Activated naive CD4-positive, alpha-beta T cell treated with anti-CD3 and anti-CD28 coated beads, Interleukin-2, amount 50 U/mL, for 24 hours (primary cell): ENCODE data around the gene CD96.
"Not testable (repeated sequence)": the region's sequence is repeated elsewhere in the genome, so short reads cannot be mapped to it uniquely, and the experiment has no call there.

Experiments used
- H3K27ac Mint-ChIP-seq: one replicate; pipeline ENCODE4 v1.8.0; 2021; ENCODE audit warnings: mild to moderate bottlenecking, mixed read lengths
- H3K27me3 Mint-ChIP-seq: one replicate; pipeline ENCODE4 v1.8.0; 2021; ENCODE audit warnings: mixed read lengths
- H3K36me3 Mint-ChIP-seq: one replicate; pipeline ENCODE4 v1.8.0; 2021; ENCODE audit warnings: mixed read lengths
- H3K4me1 Mint-ChIP-seq: one replicate; pipeline ENCODE4 v1.8.0; 2021; ENCODE audit warnings: mixed read lengths
- H3K4me3 Mint-ChIP-seq: one replicate; pipeline ENCODE4 v1.8.0; 2021; ENCODE audit warnings: mild to moderate bottlenecking, mixed read lengths
- H3K9me3 Mint-ChIP-seq: one replicate; pipeline ENCODE4 v1.8.0; 2021; ENCODE audit warnings: mixed read lengths

Gene CD96

GRCh38 chr3:111541391-111541790, 606 bp upstream of the CD96 start:
- H3K27ac Mint-ChIP-seq, result peak overlapping the region; percentile 99
- H3K4me1 Mint-ChIP-seq, result peaks cover 59% of the 10 kb centered on the region
- H3K27me3 Mint-ChIP-seq, result no peaks in the 10 kb centered on the region
- H3K9me3 Mint-ChIP-seq, result no peaks in the 10 kb centered on the region
- H3K4me3 Mint-ChIP-seq, result peak overlapping the region; percentile 94
- H3K36me3 Mint-ChIP-seq, result peaks cover 9% of the 10 kb centered on the region

GRCh38 chr3:111542611-111543300, 759 bp downstream of the CD96 start:
- H3K36me3 Mint-ChIP-seq, result peaks cover 12% of the 10 kb centered on the region
- H3K4me3 Mint-ChIP-seq, result peak overlapping the region; percentile 94
- peaks cover 50% of the 10 kb centered on the region for H3K4me1 Mint-ChIP-seq
- no peaks in the 10 kb centered on the region for H3K27me3 Mint-ChIP-seq
- H3K9me3 Mint-ChIP-seq, result no peaks in the 10 kb centered on the region
- H3K27ac Mint-ChIP-seq, result peak overlapping the region; percentile 99

GRCh38 chr3:111545349-111545748, 3.4 kb downstream of the CD96 start:
- Mint-ChIP-seq H3K27ac (peak overlapping the region; percentile 97), H3K4me3 (peak overlapping the region; percentile 94), H3K27me3 (no peaks in the 10 kb centered on the region), H3K4me1 (peaks cover 28% of the 10 kb centered on the region), H3K36me3 (peaks cover 12% of the 10 kb centered on the region), H3K9me3 (no peaks in the 10 kb centered on the region)

- Mint-ChIP-seq H3K4me3 (no peak overlapping the region), H3K27me3 (no peaks in the 10 kb centered on the region), H3K27ac (no peak overlapping the region), H3K36me3 (peaks cover 16% of the 10 kb centered on the region), H3K4me1 (peaks cover 6% of the 10 kb centered on the region), H3K9me3 (no peaks in the 10 kb centered on the region)
These were observed 5.6 kb downstream of the CD96 start for GRCh38 chr3:111547631-111548030.

DNA sequence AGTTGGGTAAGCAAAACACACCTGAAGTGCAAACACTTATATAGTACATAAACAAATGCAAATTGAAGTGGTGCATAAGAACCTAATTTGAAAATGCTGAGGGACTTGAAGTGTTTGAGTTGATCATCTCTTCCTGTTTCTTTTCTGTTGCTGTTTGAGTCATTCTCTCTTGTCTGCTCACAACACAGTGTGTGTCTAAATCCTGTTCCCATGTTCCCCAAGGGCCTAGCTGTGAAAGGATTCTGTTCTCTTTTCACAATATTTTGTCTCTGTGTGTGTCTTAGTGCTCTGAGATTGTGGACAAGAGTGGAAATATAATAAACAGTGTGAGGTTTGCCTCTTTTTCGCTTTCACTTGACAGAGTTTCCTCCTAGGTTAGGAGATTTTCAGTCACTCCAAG, 6.1 kb downstream of the CD96 start:
- Mint-ChIP-seq H3K27ac (no peak overlapping the region), H3K9me3 (no peaks in the 10 kb centered on the region), H3K4me3 (no peak overlapping the region), H3K36me3 (peaks cover 16% of the 10 kb centered on the region), H3K27me3 (no peaks in the 10 kb centered on the region), H3K4me1 (peaks cover 4% of the 10 kb centered on the region)

DNA sequence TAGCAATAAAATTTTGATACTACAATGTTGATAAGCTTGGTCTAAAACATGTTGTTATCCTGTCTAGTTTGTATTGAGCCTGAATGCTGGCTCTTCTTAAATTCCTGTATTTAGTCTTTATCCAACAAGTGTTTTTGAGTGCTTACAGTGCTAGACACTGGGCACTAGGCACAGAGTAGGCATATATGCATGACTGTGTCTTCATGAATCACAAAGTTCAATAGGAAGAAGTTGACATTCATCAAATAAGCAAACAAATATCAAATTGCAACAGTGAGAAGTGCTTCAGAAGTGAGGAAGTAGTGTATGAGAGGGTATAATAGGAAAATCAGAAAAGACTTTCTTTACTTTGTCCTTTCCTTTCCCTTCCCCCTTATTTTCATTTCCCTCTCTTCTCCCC, 6.8 kb downstream of the CD96 start:
- no peaks in the 10 kb centered on the region for H3K27me3 Mint-ChIP-seq
- no peaks in the 10 kb centered on the region for H3K9me3 Mint-ChIP-seq
- H3K27ac Mint-ChIP-seq, result no peak overlapping the region
- H3K4me3 Mint-ChIP-seq, result no peak overlapping the region
- peaks cover 16% of the 10 kb centered on the region for H3K36me3 Mint-ChIP-seq
- H3K4me1 Mint-ChIP-seq, result peaks cover 8% of the 10 kb centered on the region

DNA sequence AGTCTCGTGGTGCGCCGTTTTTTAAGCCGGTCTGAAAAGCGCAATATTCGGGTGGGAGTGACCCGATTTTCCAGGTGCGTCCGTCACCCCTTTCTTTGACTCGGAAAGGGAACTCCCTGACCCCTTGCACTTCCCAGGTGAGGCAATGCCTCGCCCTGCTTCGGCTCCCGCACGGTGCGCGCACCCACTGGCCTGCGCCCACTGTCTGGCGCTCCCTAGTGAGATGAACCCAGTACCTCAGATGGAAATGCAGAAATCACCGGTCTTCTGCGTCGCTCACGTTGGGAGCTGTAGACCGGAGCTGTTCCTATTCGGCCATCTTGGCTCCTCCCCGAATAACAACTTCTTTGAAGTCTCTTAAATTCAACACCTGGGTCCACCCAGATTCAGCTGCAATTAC, 19.9 kb downstream of the CD96 start:
- peaks cover 49% of the 10 kb centered on the region for H3K4me1 Mint-ChIP-seq
- H3K9me3 Mint-ChIP-seq, H3K36me3 Mint-ChIP-seq, H3K27ac Mint-ChIP-seq, H3K27me3 Mint-ChIP-seq, H3K4me3 Mint-ChIP-seq: not testable (repeated sequence)

- Mint-ChIP-seq H3K4me1 (peaks cover 89% of the 10 kb centered on the region), H3K27ac (peak overlapping the region; percentile 59), H3K36me3 (peaks cover 21% of the 10 kb centered on the region), H3K4me3 (no peak overlapping the region), H3K27me3 (no peaks in the 10 kb centered on the region), H3K9me3 (no peaks in the 10 kb centered on the region)
These were observed 24.8 kb downstream of the CD96 start for GRCh38 chr3:111566844-111567243.

DNA sequence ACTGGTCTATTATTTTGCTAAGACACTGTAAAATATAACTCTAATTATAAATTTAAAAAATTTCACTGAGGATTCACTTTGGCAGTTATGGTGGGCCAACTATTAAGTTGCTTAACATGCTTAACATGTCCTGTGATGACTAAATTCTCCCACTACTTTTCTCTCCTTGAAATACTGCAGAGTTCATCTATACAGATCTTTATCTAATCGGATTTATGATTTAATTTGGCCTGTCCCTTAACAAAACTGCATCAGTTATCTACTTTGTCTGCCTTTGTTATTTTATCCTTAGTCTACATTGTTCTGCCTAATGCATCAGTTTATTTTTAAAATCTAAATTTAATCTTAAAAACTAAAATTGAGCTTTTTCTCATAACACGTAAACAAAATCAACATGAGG, 26.4 kb downstream of the CD96 start:
- no peak overlapping the region for H3K27ac Mint-ChIP-seq
- H3K4me3 Mint-ChIP-seq, result no peak overlapping the region
- H3K4me1 Mint-ChIP-seq, result peaks cover 89% of the 10 kb centered on the region
- H3K36me3 Mint-ChIP-seq, result peaks cover 24% of the 10 kb centered on the region
- no peaks in the 10 kb centered on the region for H3K9me3 Mint-ChIP-seq
- no peaks in the 10 kb centered on the region for H3K27me3 Mint-ChIP-seq

DNA sequence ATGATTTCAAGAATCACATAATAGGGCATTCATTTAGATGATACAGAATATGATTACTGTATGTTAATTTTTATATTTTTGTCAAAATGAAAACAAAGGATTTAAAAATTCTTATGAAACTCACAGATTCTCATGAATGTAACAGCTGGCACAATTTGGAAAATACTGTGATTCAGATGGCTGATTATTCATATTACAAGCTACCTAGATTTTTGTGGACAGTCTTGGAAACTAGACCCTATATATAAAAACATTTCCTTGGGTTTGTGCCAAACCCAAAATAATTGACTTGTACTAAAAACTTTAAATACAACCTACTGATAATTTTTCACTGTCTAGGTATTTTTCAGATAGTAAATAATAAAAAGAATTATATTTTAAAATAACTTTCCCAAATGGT, 26.9 kb downstream of the CD96 start:
- Mint-ChIP-seq H3K4me1 (peaks cover 88% of the 10 kb centered on the region), H3K4me3 (no peak overlapping the region)

GRCh38 chr3:111570404-111571030, 28.5 kb downstream of the CD96 start:
- no peak overlapping the region for H3K4me3 Mint-ChIP-seq
- no peaks in the 10 kb centered on the region for H3K9me3 Mint-ChIP-seq
- no peak overlapping the region for H3K27ac Mint-ChIP-seq
- H3K36me3 Mint-ChIP-seq, result peaks cover 29% of the 10 kb centered on the region
- H3K27me3 Mint-ChIP-seq, result no peaks in the 10 kb centered on the region
- peaks cover 73% of the 10 kb centered on the region for H3K4me1 Mint-ChIP-seq

More for the DNA sequence above, 26.9 kb downstream of the CD96 start:
- no peak overlapping the region for H3K27ac Mint-ChIP-seq
- H3K9me3 Mint-ChIP-seq, result no peaks in the 10 kb centered on the region
- no peaks in the 10 kb centered on the region for H3K27me3 Mint-ChIP-seq
- peaks cover 27% of the 10 kb centered on the region for H3K36me3 Mint-ChIP-seq

GRCh38 chr3:111571282-111571681, 29.3 kb downstream of the CD96 start:
- Mint-ChIP-seq H3K4me1 (peaks cover 75% of the 10 kb centered on the region), H3K27me3 (no peaks in the 10 kb centered on the region), H3K27ac (peak overlapping the region; percentile 84), H3K4me3 (peak overlapping the region; percentile 24), H3K9me3 (no peaks in the 10 kb centered on the region), H3K36me3 (peaks cover 31% of the 10 kb centered on the region)

DNA sequence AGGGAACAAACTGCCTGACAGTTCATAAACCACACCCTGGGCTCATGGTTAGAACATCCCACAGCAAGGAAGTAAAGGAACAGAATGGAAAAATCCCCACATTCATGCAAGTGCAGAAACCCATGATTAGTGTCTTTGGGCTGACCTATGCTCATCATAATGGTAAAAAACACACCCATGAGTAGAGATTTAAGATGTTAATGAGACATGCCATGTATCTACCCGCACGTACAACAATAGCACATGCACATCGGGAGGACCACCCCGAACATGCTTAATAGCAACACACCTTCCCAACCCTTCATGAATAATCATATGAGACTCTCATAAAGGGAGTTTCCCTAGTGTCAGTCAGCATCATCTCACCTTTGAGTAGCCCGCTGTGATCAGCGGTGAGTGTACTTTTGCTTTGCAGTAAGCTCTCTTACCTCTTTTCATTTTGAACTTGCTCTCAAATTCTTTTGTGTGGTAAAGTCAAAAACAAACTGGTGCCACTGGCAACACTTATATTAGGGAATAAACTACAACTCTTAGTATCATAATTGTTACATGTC, 30.0 kb downstream of the CD96 start:
- Mint-ChIP-seq H3K9me3 (no peaks in the 10 kb centered on the region), H3K27ac (peak overlapping the region; percentile 84), H3K4me3 (peak overlapping the region; percentile 37), H3K27me3 (no peaks in the 10 kb centered on the region), H3K4me1 (peaks cover 75% of the 10 kb centered on the region), H3K36me3 (peaks cover 31% of the 10 kb centered on the region)

GRCh38 chr3:111577113-111577512, 35.1 kb downstream of the CD96 start:
- Mint-ChIP-seq H3K9me3 (no peaks in the 10 kb centered on the region), H3K4me3 (no peak overlapping the region), H3K4me1 (peaks cover 80% of the 10 kb centered on the region), H3K36me3 (peaks cover 28% of the 10 kb centered on the region), H3K27ac (peak overlapping the region; percentile 73), H3K27me3 (no peaks in the 10 kb centered on the region)

DNA sequence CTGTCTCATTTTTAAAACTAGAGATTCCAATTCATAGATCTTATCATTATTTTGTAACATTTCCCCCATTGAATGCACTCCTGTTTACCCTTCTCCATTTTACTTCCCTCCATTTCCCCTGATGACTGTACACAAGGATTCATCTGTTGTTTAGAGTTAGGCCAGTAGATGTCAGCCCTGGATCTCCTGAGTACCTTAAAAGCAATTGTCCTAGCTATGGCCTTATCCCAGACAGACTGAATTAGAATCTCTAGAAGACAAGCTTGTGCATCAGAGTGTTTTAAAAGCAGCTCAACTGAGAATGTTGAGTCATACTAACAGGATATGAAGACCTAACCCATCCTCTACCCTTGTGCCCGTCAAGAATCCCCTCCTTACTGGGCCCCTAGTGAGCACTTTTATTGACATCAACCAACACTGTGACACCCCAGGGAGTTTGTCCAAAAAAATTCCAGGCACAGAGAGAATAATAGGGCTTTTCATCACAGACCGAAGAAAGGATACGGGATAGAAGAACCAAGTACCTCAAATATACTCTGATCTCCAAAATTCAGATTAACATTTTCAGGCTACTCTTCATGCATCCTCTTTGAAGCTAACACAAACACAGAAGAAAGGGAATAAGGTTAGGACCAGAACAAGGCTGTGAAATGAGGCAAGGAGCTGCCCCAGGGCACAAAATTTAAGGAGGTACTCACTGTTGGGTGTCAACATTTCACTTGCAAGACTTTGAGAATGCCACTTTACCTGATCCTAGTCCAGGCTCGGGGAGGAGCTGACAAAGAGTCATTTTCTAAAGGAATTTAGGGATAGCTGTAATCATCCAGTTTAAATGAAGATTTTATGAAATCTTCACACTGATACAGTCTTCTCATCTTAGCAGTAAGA, 36.0 kb downstream of the CD96 start:
- peaks cover 80% of the 10 kb centered on the region for H3K4me1 Mint-ChIP-seq

More for the DNA sequence above, 36.0 kb downstream of the CD96 start:
- peak overlapping the region; percentile 64 for H3K27ac Mint-ChIP-seq
- H3K27me3 Mint-ChIP-seq, result no peaks in the 10 kb centered on the region
- H3K4me3 Mint-ChIP-seq, result peak overlapping the region; percentile 1
- H3K36me3 Mint-ChIP-seq, result peaks cover 34% of the 10 kb centered on the region
- no peaks in the 10 kb centered on the region for H3K9me3 Mint-ChIP-seq
